ENCODE data around the gene PARK7.

Gene PARK7

GRCh38 chr1:8025061-8025670 is 63.7 kb downstream of the PARK7 start:
- DNase-seq, result no peak

- no peak for DNase-seq
These were observed 64.2 kb downstream of the PARK7 start for GRCh38 chr1:8025671-8026144.

- DNase-seq, result peak; percentile 48
These were observed 64.9 kb downstream of the PARK7 start, which contains the start of gene ERRFI1 for GRCh38 chr1:8026153-8026975. ERRFI1 (minus strand) TSS chr1:8026309; CDS start chr1:8015619, 10,690 bp downstream.

DNA sequence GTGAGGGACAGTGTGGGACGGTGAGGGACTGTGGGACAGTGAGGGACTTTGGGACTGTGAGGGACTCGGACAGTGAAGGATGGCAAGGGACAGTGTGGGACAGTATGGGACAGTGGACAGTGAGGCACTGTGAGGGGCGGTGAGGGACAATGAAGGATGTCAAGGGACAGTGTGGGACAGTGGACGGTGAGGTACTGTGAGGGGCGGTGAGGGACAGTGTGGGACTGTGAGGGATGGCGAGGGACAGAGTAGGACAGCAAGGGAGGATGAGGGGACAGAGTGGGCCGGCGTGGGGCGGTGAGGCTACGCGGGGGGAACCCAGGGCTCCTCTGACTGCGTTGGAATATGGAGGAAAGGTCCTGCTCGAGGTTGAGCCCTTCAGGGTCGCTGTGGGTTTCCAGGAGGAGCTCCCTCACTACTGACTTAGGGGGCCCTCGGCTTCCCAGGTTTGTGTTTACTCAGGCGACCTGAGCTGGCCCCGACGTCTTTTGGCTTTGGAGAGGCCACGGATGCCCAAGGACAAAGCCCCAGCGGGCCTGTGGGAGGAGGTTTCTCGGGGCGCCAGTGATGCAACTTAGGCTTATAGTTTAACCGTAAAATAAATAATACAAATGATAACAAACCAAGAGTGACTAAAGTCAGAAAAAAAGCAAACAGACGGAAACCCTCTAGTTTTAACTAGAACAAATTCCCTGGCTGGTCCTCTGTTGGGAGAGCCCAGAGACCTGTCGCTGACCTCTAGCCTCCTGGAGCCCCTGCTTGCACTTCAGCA is 65.7 kb downstream of the PARK7 start:
- DNase-seq, result no peak

GRCh38 chr1:8027748-8028570 is 66.4 kb downstream of the PARK7 start:
- no peak for DNase-seq

DNA sequence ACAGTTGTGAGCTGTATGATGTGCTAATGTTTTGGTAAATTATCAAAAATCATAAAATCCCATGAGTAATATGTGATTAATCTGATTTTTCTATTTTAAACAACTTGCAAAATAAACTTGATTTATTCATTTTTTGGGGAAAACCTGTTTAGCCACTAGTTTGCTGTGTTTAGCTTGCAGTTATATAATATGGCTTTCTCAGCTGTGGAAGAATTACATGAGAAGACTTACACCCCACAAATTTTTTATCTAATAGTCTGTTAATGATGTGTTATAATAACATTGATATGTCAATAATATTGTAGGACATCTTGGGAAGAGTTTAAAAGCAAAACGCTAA is 67.0 kb downstream of the PARK7 start:
- DNase-seq, result no peak

- DNase-seq, result peak; percentile 25
These were observed 69.8 kb downstream of the PARK7 start for GRCh38 chr1:8031176-8031785.

DNA sequence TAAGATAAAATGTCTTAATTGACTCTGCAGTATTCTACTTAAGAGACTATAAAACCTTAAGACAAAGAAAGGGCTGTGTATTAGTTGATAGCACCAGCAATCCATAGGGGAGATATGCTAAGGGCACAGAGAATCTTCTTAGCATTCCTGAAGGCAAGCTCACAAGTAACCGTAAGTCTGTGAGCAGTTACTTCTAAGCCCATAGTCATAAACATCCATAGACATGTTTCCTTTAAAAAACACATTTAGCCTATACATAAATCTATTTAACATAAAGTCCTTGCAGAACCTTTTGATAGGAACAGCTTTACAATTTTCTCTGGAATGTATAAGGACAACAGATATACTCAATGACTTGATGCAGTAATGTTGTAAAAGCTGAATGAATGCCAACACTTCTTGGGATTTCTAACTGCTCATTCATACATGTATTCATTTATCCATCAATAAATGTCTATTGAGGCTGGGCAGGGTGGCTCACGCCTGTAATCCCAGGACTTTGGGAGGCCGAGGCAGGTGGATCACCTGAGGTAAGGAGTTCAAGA is 70.9 kb downstream of the PARK7 start:
- DNase-seq, result no peak

DNA sequence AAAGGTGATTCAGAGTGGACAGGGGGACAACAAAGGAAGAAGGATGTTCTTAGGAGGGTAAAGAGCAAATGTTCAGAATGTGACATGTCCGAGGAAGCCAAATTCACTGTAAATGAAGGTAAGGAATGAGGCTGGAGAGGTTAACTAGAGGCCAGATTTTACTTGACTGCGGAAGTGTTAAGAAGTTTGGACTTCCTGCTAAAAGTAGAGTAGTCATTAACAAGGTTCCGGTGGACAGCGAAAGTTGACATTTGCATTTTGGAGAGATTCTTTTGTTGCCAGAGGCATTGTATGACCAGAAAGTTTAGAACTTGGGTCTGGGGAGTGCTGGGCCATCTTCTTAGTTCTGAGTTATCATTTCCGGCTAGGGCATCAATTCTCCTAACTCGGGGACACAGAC is 71.8 kb downstream of the PARK7 start:
- DNase-seq, result no peak
